Measurements from ENCODE around the gene SNTG2.

The SNTG2 gene

DNA sequence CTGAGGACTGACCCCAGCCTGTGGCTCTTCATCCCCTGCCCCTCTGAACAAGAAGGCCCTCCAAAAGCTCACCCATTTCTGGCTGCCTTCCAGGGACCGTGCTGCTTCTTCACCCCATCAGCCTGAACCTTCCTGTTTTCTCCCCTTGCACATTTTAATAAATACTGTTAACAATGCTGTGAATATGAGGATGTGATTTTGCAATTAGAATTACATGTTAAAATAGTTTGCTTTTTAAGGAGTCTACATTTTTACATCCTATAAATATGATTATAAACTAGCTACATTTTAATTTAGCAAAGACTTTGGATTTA is 4.0 kb downstream of the SNTG2 start:
- no peak for DNase-seq

DNA sequence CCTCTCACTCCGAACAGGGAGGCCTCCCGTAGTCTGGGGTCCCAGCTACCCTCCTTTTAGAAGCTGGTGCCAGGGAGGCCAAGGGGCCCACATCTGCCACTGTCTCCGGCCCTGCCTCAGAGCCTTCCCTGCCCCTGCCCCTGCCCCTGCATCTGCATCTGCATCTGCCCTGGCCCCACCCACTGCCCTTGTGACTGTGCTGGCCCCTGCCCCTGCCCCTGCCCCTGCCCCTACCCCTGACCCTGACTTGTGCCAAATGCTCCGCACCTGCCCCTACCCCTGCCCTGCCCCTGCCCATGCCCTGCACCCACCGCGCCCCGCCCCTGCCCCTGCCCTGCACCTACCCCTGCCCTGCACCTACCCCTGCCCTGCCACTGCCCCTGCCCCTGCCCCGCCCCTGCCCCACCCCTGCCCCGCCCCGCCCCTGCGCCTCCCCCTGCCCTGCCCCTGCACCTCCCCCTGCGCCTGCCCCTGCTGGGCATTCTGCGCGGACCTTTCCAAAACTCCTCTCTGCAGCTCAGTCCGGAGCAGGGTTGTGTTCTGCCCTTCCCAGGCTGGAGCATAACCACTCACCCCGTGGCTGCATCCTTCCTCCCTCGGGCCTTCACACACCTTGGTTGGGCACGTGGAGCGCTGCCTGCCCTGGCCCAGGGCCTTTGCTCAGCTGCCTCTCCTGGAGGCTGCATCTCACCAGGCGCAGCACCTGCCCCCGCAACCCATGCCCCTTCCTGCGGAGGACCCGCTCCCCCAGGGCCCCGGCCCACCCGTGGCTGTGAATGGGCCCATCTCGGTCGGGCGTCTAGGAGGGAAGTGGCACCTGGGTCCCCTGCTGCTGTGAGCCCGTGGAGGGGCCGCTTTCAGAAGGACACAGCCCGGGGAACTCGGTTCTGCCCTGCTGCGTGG is 5.4 kb downstream of the SNTG2 start:
- no peak for DNase-seq

GRCh38 chr2:959457-959856 is 8.8 kb downstream of the SNTG2 start:
- DNase-seq: no peak

- DNase-seq: no peak
Observed at GRCh38 chr2:960061-960736, 9.6 kb downstream of the SNTG2 start.

DNA sequence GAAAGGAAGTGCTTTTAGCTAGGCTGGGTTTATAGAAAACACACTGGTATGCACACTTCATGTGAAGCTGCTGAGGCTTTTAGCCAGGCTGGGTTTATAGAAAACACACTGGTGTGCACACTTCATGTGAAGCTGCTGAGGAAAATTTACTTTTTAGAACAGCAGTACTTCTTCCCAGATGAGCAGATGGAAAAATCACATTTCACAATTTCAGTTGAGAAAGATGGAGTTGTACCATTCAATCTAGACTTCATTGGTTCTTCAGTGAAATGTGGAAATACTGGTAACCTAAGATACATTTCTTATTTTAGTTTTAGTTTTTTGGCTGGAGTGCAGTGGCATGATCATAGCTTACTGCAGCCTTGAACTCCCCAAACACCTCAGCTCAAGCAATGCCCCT is 11.1 kb downstream of the SNTG2 start:
- no peak for DNase-seq

DNA sequence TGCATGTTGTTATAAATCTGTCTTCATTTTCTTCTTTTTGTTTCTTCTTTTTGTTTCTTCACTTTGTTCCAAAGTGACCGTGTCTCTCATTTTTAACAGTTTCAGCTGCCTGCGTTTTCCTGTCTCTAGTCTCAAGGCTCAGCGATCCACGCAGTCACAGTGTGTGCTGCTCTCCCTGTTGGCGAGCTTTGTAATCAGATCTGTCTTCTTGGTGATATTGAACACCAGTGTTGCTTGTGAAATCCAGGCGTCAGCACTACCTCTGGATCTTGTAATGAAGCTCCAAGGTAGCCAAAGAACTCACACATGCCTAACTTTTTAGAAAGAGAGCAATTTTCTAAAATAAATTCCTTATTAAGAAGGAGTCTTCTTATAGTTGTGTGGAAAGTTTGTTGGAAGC is 13.2 kb downstream of the SNTG2 start:
- no peak for DNase-seq

- no peak for DNase-seq
Observed at GRCh38 chr2:964562-964961, 13.9 kb downstream of the SNTG2 start.

GRCh38 chr2:965640-966147 is 15.0 kb downstream of the SNTG2 start:
- DNase-seq: no peak

DNA sequence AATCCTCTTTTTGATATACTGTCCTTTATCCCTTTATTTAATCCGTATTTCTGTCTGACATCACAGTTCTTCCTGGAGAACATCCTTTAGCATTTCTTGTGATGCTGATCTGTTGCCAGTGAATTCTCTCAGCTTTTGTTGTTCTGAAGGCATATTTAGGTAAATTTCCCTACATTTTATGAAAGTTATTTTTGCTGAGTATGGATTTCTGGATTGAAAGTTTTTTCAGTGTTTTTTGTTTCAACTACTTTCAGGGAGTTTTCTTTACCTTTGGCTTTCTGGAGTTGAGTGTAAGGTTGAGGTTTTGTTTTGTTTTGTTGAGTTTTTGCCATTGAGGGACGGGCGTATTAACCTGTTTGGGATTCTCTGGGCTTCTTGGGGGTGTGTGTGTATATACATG is 22.5 kb downstream of the SNTG2 start:
- DNase-seq: no peak

GRCh38 chr2:974054-974453 is 23.4 kb downstream of the SNTG2 start:
- DNase-seq: no peak

DNA sequence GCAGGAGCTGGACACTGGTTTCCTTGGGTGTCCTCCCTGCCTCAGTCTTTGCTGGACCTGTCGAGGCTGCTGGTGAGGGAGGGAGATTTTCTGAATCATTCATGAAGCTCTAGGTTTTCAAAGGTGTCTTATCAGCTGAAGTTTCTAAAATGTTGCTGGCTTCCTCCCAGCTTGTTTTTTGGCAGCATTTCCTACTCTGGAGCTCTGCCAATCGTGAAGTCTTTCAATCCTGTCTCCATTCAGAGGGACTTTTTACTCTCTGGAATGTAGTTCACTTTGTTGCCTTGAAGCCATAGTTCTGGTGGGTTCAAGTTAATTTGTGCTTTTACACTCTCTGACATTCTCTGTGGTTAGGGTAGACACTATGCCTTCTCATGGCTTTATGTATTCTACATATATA is 23.9 kb downstream of the SNTG2 start:
- DNase-seq: no peak

- no peak for DNase-seq
Observed at GRCh38 chr2:975095-975494, 24.4 kb downstream of the SNTG2 start.

GRCh38 chr2:979069-979928 is 28.6 kb downstream of the SNTG2 start:
- DNase-seq: no peak

- DNase-seq: no peak
Observed at GRCh38 chr2:980176-980575, 29.5 kb downstream of the SNTG2 start.

DNA sequence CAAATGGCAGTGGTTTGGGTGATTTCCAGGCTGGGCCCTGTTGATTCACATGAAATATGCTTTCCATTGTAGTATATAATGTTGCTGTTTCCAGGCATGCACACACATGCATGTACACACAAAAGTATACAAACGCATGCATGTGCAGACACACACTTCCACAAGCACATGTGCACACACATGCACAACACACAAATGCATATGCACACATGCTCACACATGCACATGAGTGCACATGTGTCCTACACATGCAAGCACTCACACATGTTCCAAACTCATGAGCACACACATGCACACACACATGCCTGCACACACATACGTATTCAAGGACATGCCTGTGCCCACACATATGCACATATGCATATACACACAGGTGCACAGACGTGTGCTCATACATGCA is 30.6 kb downstream of the SNTG2 start:
- DNase-seq: no peak

GRCh38 chr2:981759-982158 is 31.1 kb downstream of the SNTG2 start:
- no peak for DNase-seq

- DNase-seq: no peak
Observed at GRCh38 chr2:985317-985898, 34.8 kb downstream of the SNTG2 start.

DNA sequence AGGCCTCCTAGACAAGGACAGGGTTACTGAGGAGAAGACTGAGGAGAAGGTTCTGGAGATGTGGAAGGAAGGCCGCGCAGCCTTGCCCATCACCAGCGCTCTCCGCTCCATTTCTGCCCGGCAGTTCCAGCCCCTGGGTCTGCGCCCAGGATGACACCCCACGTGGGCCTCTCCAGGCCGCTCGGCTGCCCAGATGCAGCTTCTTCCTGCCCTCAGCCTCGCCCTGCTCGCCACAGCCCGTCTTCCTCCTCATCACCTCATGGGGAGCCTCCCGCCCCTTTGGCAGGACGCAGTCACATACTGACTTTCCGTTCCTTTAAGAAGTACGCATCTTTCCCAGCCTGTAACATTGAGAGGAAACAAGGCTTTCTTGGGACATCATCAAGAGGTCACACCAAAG is 37.1 kb downstream of the SNTG2 start:
- DNase-seq: no peak

- DNase-seq: no peak
Observed at GRCh38 chr2:989781-990467, 39.3 kb downstream of the SNTG2 start.

DNA sequence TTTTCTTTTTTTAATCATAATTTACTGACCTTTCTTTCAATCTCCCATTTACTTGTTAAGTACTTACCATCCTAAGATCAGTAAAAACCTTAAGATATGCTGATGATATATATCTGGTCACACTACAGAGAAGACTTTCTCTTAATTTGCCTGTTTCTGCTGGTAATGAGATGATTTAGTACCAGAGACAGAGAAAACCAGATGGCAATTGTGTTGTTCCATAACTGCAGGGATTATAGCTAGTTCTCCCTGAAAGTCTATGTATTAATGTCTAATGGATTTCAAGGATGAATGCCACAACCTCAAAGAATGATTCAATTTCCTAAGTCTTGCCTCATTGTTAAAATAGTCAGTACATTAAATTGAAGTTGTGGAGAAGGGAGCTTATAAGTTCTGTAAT is 40.3 kb downstream of the SNTG2 start:
- DNase-seq: no peak

DNA sequence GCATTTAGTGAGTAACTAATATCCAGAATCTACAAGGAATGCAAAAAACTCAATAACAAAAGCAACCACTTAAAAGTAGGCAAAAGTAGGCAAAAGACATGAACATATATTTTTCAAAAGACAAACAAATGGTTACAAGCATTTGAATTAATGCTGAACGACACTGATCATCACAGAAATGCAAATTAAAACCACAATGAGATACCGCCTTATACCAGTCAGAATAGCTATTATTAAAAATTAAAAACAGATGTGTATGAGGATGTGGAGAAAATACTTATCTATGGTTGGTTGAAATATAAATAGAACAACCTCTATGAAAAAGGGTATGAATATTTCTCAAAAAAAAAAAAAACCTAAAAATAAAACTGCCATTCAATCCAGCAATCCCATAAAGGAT is 51.7 kb downstream of the SNTG2 start:
- no peak for DNase-seq

GRCh38 chr2:1004398-1004797 is 53.7 kb downstream of the SNTG2 start:
- DNase-seq: no peak
